OCI-LY7 (cell line): Measurements from ENCODE around the gene CCDC85B. TPM values are rescaled to one million over a fixed set of nuclear protein-coding genes. Genes with fewer than 3 reads are reported as not detected.

Experiments
- BruUV-seq: library from RNA; stranded (reverse); fragments of 400-500 nt; replicated peaks from 2 replicates; lab custom pipeline; 2021; lab: Mats Ljungman, UMichigan
- CTCF ChIA-PET: fragments of 300-600 bp; sonication (Branson Sonifier 250); formaldehyde crosslinking; loops from one replicate; lab custom pipeline; 2022; ENCODE audit warnings: antibody characterized with exemption; ENCODE audit not compliant: unreplicated experiment; lab: Charles Lee
- POLR2A ChIA-PET: fragments of 300-600 bp; sonication (Branson Sonifier 250); formaldehyde crosslinking; loops from one replicate; lab custom pipeline; 2022; ENCODE audit warnings: antibody characterized with exemption; lab: Charles Lee
- DNase-seq: peaks from one replicate; pipeline ENCODE4 v3.0.0-alpha.2; 2015; ENCODE audit warnings: low spot score
- H2AFZ ChIP-seq: fragments of 200-600 bp; sonication (generic), shearing (Covaris generic); 2 replicates; pipeline ENCODE4 v1.6.1; 2014; ENCODE audit warnings: mild to moderate bottlenecking, antibody characterized with exemption, low read length, moderate library complexity
- H3K27ac ChIP-seq: fragments of 200-600 bp; sonication (generic); 2 replicates; pipeline ENCODE4 v1.5.1; 2014; ENCODE audit warnings: mixed run types, low read depth, mild to moderate bottlenecking, moderate library complexity, low read length, inconsistent platforms; ENCODE audit not compliant: poor library complexity, severe bottlenecking
- H3K36me3 ChIP-seq: fragments of 200-600 bp; sonication (generic); 2 replicates; pipeline ENCODE4 v1.6.1; 2014; ENCODE audit warnings: mild to moderate bottlenecking, antibody characterized with exemption, low read length, moderate library complexity, mixed read lengths; ENCODE audit not compliant: insufficient read depth
- H3K4me1 ChIP-seq: fragments of 200-600 bp; sonication (generic); 2 replicates; pipeline ENCODE4 v1.5.1; 2014; ENCODE audit warnings: mild to moderate bottlenecking, low read length; ENCODE audit not compliant: insufficient read depth, poor library complexity, severe bottlenecking
- H3K4me2 ChIP-seq: fragments of 200-600 bp; sonication (generic); 2 replicates; pipeline ENCODE4 v1.6.1; 2014; ENCODE audit warnings: mild to moderate bottlenecking, low read length
- H3K4me3 ChIP-seq: fragments of 200-600 bp; sonication (generic); 2 replicates; pipeline ENCODE4 v1.5.1; 2014; ENCODE audit warnings: mild to moderate bottlenecking, low read depth, low read length; ENCODE audit not compliant: poor library complexity, severe bottlenecking
- H3K79me2 ChIP-seq: fragments of 200-600 bp; sonication (generic); 2 replicates; pipeline ENCODE4 v1.6.1; 2016; ENCODE audit warnings: low read depth, mild to moderate bottlenecking, low read length, moderate library complexity, mixed read lengths; ENCODE audit not compliant: insufficient read depth
- H3K9me2 ChIP-seq: fragments of 200-600 bp; sonication (generic); 2 replicates; pipeline ENCODE4 v1.6.1; 2016; ENCODE audit warnings: mild to moderate bottlenecking, low read length, mixed read lengths; ENCODE audit not compliant: insufficient read depth
- H3K9me3 ChIP-seq: fragments of 200-600 bp; sonication (generic); 2 replicates; pipeline ENCODE4 v1.6.1; 2014; ENCODE audit warnings: mild to moderate bottlenecking, mixed run types, low read length, mixed read lengths
- H4K20me1 ChIP-seq: fragments of 200-600 bp; sonication (generic); 2 replicates; pipeline ENCODE4 v1.6.1; 2014; ENCODE audit warnings: mild to moderate bottlenecking, antibody characterized with exemption, low read length, moderate library complexity, mixed read lengths; ENCODE audit not compliant: insufficient read depth
- CTCF ChIP-seq: fragments of 200-600 bp; sonication (generic); conservative IDR thresholded peaks from 2 replicates; pipeline ENCODE4 v1.5.1; 2014; ENCODE audit warnings: mild to moderate bottlenecking, antibody characterized with exemption, low read length, moderate library complexity, mixed read lengths
- EZH2phosphoT487 ChIP-seq: fragments of 200-600 bp; sonication (generic); IDR thresholded peaks from 2 replicates; pipeline ENCODE4 v1.6.1; 2018; ENCODE audit warnings: low read depth, borderline replicate concordance, mild to moderate bottlenecking, mixed run types, antibody characterized with exemption, low read length, moderate library complexity, mixed read lengths
- intact Hi-C: fragments of 100-400 bp; cut with micrococcal nuclease; formaldehyde crosslinking; loops from one replicate; pipeline ENCODE4 v1.10.0; 2022; ENCODE audit not compliant: unreplicated experiment
- total RNA-seq, 2 experiments: library from RNA; depleted of rRNA in 1 of 2; stranded (reverse); fragments of >200 nt in 1 of 2; shearing (Covaris generic) in 1 of 2; gene quantifications; 2 replicates each; pipeline ENCODE4 v1.2.3, GENCODE V29; 2014 to 2022

Gene CCDC85B
- total RNA-seq, 2 experiments from 2014 or later = 64.1 to 76.7 TPM

DNA sequence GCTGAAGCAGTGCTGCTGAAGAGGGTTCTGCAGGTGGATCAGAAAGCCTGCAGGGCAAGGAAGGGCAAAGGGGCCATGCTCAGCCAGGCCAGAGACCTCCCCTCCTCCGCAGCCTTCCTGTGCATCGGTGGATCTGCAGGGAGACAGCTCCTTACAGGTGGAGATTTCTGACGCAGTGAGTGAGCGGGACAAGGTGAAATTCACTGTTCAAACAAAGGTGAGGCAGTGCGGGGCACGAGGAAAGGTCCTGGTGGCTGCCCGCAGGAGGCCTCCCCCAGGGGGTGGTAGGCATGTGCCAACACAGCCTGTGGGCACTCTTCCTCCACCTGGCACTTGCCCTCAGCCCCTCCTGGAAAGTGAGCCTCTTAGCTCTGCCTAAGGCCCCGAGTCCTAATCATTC is 41.1 kb upstream of the CCDC85B start:
- POLR2A ChIA-PET = no interaction called here
- CTCF ChIA-PET = interaction anchor here (0.5 kb wide), 1 partner anchor 39 kb away, joined by 8 read pairs; the partner anchor contains the start of gene FIBP

GRCh38 chr11:65849771-65850216 is 40.7 kb upstream of the CCDC85B start:
- H3K9me2 ChIP-seq = no peaks in the 10 kb centered on the region
- H3K4me1 ChIP-seq = no peaks in the 10 kb centered on the region
- no peak for DNase-seq
- H3K36me3 ChIP-seq = peaks cover 41% of the 10 kb centered on the region
- TF ChIP-seq CTCF = no peak
- no peak for TF ChIP-seq EZH2phosphoT487
- H3K4me3 ChIP-seq = no peak overlapping the region
- ChIA-PET CTCF (no interaction called here), POLR2A (no interaction called here)
- peaks cover 7% of the 10 kb centered on the region; the same call in 1 of the 2 replicates for H3K9me3 ChIP-seq
- no peak overlapping the region for H2AFZ ChIP-seq
- H3K27ac ChIP-seq = no peak overlapping the region
- BruUV-seq = no TSS peak
- H3K79me2 ChIP-seq = peaks cover 7% of the 10 kb centered on the region; the same call in 1 of the 2 replicates
- intact Hi-C loops = no loop called here
- no peaks in the 10 kb centered on the region for H4K20me1 ChIP-seq
- H3K4me2 ChIP-seq = no peak overlapping the region

More for the DNA sequence above, 41.1 kb upstream of the CCDC85B start:
- H2AFZ ChIP-seq = no peak overlapping the region
- peaks cover 7% of the 10 kb centered on the region; the same call in 1 of the 2 replicates for H3K9me3 ChIP-seq
- DNase-seq = no peak
- no peaks in the 10 kb centered on the region for H3K9me2 ChIP-seq
- H3K36me3 ChIP-seq = peaks cover 37% of the 10 kb centered on the region
- H3K4me2 ChIP-seq = no peak overlapping the region
- no TSS peak for BruUV-seq
- H3K4me3 ChIP-seq = no peak overlapping the region
- no peaks in the 10 kb centered on the region for H4K20me1 ChIP-seq
- no peaks in the 10 kb centered on the region for H3K4me1 ChIP-seq
- no peak for TF ChIP-seq EZH2phosphoT487
- no peak for TF ChIP-seq CTCF
- intact Hi-C loops = no loop called here
- H3K27ac ChIP-seq = no peak overlapping the region
- peaks cover 3% of the 10 kb centered on the region; the same call in 1 of the 2 replicates for H3K79me2 ChIP-seq

DNA sequence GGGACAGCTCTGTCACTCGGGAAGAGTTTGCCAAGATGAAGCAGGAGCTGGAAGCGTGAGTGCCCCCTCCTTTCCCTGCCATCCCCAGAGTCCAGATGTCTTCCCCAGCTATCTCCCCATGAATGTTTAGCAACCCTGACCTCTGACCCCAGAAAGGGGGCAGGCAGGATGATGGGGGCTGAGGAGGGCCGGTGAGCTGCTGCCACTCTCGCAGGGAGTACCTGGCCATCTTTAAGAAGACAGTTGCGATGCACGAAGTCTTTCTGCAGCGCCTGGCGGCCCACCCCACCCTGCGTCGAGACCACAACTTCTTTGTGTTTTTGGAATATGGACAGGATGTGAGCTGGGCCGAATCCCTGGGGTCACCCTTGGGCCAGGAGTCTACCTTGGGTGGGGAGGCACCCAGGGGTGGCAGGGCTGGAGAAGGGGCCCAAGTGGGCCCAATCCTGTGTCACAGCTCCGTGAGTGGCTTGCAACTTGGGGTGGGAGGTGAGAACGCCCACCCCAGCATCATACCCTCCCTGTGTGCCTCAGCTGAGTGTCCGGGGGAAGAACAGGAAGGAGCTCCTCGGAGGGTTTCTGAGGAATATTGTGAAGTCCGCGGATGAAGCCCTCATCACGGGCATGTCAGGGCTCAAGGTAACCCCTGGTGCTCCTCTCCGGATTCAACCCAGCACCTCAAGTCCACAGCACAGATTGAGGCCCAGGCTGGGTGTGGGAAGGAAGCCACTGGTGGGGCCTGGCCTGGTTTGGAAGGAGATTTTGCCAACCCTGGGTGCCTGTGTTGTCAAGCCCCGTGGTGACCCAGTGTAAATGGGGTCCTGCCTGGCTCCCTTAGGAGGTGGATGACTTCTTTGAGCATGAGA is 40.0 kb upstream of the CCDC85B start:
- DNase-seq = no peak
- H3K4me3 ChIP-seq = no peak overlapping the region
- peaks cover 48% of the 10 kb centered on the region for H3K36me3 ChIP-seq
- H4K20me1 ChIP-seq = peaks cover 2% of the 10 kb centered on the region
- no peak overlapping the region for H2AFZ ChIP-seq
- intact Hi-C loops = no loop called here
- TF ChIP-seq EZH2phosphoT487 = no peak
- TF ChIP-seq CTCF = no peak
- H3K27ac ChIP-seq = no peak overlapping the region
- no peaks in the 10 kb centered on the region for H3K9me2 ChIP-seq
- peaks cover 14% of the 10 kb centered on the region; the same call in 1 of the 2 replicates for H3K79me2 ChIP-seq
- POLR2A ChIA-PET = no interaction called here
- peaks cover 7% of the 10 kb centered on the region; the same call in 1 of the 2 replicates for H3K9me3 ChIP-seq
- BruUV-seq = no TSS peak
- no peaks in the 10 kb centered on the region for H3K4me1 ChIP-seq
- CTCF ChIA-PET = no interaction called here
- H3K4me2 ChIP-seq = no peak overlapping the region
